Anterior cingulate cortex (tissue), 58 donors: Measurements from ENCODE around the gene ERGIC3.

Source experiments
- DNase-seq, 58 donors: peaks; one replicate each; lab custom pipeline; 2025; lab: John Stamatoyannopoulos, UW

ERGIC3 gene

DNA sequence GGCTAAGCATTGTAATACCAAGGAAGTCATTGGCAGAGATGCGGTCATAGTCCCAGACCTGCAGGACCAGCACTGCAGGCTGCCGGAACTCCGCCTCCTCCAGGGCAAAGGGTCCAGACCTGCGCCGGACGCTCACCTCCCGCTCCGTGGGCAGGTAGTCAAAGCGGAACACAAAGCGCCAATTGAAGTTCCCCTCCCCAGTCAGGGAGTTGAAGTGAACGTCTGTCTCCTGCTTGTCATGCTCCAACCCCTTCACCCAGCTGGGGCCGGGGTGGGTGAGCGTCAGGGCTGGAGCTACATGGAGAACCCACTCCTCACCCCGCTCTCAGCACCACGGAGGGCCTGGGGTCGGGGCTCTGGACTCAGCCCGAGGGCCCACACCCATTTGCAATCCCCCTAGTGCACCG is 18.2 kb downstream of the ERGIC3 start:
- no peak for DNase-seq

DNA sequence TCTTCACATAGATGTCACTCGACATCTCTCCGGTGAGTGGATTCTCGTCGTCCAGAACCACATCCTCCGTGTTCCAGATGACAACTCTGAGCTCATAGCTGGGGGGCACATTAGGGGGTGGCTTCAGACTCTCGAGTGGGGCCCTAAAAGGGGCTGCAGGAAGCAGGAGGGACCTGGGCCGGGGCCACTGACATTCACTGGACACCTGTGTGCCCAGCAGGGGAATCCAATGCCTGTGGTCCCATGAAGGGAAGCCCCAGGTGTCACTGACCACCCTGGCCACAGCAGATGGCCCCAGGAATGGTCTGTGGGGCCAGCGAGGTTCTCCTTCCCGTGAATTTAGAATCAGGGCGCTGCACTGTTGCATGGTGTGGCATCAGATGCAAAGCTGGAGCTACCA is 18.7 kb downstream of the ERGIC3 start:
- no peak for DNase-seq

- peak in 18 of 58 donors; percentile 3 to 27 (median 12) for DNase-seq
These were observed 19.4 kb downstream of the ERGIC3 start for GRCh38 chr20:35561268-35561667.

GRCh38 chr20:35561671-35562070 is 19.8 kb downstream of the ERGIC3 start:
- DNase-seq, result no peak

DNA sequence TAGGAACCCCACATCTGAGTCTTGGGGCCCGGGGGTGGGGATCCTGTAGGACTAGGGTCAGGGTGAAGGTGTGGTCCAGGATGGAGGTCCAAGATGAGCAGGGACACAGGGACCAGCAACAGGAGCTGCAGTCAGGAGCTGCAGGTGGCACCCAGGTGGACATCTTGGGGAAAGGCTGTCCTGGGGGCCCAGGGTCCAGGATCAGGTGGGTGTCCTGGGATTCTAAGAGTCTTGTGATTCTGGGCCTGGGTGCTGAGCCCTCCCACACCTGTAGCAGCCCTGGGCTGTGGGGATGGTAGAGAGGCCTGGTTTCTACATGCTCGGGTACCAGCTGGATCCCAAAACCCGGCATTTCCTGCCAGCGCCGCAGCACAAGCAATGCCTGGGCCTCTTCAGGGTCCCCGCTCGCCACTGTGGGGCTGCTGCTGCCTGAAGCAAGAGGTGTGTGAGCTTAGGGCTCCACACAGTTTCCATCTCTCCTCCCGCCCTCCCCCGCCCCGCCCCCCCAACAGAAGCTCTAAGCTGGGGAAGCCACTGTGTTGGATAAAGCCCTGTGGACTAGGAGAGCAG is 20.7 kb downstream of the ERGIC3 start:
- no peak for DNase-seq

GRCh38 chr20:35563834-35564233 is 22.0 kb downstream of the ERGIC3 start:
- DNase-seq, result no peak

DNA sequence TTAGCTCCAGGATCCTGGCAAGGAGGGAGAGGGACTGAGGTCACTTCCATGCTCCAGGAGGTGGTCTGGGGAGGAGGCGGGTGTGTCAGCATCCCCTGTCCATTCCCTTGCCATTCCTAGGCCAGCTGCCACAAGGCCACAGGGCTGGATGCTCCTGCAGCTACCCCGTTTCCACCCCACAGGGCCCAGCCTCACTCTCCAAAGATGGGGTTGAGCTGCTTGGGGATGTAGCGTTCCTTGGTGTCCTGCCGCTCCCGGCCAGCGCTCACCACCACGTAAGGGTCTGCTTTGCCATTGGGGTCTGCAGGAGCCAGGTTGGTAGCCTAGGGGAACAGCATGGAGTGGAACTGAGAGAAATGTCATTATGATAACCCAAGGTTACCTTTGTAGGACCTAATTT is 23.0 kb downstream of the ERGIC3 start:
- DNase-seq, result no peak

DNA sequence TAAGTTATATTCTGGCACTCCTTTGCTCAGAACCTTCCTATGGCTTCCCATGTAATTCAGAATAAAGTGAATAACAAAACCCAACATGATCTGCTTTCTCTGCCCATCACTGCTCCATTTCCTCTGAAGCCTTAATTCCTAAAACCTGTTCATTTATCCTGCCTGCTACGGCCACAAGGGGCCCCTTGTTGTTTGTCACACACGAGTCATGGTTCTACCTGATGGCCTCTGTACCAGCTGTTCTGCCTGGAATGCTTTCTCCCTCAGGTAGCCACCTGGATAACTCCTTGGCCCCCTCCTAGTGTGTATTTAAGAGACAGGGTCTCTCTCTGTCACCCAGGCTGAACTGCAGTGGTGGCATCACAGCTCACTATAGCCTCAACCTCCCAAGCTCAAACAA is 26.8 kb downstream of the ERGIC3 start:
- no peak for DNase-seq

- no peak for DNase-seq
These were observed 29.7 kb downstream of the ERGIC3 start for GRCh38 chr20:35571555-35571954.

- no peak for DNase-seq
These were observed 31.0 kb downstream of the ERGIC3 start for GRCh38 chr20:35572838-35573237.

DNA sequence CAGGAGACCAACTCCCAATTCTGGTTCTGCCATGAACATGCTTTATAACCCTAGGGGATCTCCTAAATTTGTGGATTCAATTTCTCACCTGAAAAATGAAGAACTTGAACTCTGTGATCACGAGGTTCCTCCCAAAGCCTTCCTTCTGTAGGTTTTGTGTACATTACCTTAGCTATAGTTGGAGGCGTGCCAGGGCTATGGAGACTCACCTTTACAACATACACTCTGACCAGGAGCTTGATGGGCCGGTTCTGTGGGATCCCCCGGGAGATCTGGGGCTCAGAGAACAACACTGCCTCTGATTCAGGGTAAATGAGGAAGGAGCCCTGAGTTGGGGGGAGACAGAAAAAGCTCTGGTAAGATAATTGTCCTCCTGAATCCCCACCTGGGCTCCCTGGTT is 34.1 kb downstream of the ERGIC3 start:
- DNase-seq, result no peak

GRCh38 chr20:35576816-35577215 is 34.9 kb downstream of the ERGIC3 start:
- DNase-seq, result no peak

- DNase-seq, result no peak
These were observed 36.6 kb downstream of the ERGIC3 start for GRCh38 chr20:35578469-35578868.

DNA sequence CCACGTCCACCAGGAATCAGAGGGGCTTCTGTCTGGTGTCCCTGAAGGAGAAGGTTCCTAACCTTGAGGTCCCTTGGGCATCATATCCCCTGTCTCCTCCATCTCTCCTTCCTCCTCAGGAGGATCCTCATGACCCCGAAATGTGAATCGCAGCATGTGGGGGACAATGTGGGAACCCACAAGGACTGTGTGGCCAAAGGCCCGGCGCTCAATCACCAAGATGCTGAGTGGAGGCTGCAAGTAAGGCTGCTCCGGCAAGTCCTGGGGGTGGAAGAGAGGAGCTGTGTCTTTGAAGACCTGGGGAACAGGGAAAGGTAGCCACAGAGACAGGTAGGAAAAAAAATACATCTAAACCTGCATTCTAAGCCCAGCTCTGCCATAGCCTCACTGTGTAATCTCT is 37.3 kb downstream of the ERGIC3 start:
- DNase-seq, result no peak

DNA sequence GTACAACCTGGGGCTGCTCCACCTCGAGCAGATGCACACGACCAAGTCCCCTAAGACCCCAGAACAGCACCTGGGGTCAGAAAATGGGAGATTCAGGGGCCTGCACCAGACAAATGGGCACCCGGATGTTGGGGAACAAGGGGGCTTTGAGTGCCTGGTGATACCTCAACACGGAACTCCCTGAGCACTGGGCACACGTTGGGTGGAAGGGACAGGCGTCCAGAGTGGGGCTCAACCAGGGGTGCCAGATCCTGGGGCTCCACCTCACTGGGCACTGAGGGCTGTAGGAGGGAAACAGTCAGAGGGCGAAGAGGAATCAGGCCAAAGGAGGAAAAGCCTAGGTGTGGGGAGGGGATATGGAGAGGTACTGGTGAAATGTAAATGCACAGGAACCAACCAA is 40.3 kb downstream of the ERGIC3 start:
- DNase-seq, result no peak

DNA sequence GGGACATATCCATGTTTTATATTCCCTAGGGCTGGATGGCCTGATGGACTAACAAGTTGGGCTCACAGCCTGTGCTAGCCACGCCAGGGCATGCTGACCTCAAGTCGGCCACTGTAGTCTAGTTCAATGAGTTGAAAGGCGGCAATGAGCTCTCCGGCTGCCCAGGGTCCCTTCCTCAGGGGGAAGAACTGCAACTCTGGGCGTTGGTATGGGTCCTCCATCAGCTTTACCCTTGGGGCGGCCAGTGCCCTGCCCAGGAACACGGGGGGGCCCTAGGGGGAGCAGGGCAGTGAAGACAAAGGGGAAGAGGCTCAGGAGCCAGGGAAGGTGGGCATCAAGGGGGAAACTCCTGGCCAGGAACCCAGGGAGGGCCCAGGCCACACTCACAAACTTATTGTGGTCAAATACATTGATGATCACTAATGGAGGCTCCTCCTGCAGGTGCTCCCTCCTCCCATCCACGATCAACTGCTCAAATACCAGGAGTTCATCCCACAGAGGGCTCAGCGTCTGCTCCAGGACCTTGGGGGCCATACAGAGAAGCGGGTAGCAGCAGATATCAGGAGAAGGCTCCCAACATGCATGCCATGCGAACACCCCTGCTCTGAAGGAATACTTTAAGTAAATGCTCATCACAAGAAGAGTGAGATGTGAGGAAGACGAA is 41.0 kb downstream of the ERGIC3 start:
- no peak for DNase-seq

DNA sequence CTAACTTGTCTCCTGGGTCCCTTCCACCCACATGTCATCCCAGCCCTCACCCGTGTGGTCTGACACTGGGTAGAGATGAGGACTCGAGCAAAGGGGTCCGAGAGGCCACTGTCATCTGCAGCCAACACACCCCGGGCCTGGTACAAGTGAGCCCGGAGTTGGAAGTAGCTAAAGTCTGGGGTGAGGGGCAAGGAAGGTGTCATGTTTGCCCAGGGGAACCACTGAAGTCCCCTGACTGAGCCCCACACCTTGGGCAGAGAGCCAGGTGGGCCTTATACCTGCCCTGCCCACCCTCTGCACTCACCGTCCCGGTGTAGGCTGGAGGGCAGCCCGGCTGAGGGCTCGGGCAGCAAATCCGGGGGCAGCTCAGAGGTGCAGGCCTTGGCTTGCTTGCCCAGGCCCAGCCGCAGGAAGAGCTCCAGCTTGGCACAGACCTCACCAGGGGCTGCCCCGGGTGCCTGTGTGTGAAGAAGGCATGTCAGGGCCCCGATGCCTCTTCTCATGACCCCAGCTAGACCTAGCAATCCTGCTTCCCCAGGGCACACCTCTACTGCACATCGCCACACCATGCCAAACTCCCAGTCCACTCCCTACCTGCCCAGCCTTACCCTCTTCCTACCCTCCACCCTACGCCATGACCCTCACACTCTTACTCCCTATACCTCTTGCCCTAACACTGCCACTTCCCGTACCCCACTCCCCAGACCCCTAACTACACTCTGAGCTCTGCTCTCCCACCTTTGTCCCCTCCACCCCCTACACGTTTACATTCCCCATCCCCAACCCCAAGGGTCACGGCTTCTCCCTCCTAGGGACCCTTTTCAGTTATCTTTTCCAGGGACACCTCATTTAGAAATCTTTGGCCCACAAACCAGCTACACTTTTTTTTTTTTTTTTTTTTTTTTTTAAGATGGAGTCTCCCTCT is 42.0 kb downstream of the ERGIC3 start:
- no peak for DNase-seq

DNA sequence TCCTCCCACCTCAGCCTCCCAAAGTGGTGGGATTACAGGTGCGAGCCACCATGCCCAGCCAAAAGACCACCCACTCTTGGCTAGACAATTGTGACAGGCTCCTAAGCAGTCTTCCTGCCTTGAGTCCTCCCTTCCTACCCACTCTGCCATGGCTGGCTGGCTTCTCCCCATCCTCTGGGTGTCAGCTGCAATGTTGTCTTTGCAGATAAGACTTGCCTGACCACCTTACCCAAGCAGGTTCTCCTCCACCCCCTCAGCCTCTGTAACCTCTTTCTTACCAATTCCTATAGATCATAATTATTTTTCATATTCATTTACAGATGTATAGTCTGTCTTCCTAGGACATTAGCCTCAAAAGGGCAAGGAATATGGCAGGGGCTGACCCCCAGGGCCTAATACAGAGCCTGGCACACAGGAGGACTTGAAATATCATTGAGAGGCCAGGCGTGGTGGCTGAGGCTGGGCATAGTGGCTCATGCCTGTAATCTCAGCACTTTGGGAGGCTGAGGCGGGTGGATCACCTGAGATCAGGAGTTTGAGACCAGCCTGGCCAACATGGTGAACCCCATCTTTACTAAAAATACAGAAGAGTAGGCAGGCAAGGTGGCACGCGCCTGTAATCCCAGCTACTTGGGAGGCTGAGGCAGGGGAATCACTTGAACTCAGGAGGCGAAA is 45.0 kb downstream of the ERGIC3 start:
- no peak for DNase-seq

GRCh38 chr20:35587436-35587835 is 45.6 kb downstream of the ERGIC3 start:
- no peak for DNase-seq

DNA sequence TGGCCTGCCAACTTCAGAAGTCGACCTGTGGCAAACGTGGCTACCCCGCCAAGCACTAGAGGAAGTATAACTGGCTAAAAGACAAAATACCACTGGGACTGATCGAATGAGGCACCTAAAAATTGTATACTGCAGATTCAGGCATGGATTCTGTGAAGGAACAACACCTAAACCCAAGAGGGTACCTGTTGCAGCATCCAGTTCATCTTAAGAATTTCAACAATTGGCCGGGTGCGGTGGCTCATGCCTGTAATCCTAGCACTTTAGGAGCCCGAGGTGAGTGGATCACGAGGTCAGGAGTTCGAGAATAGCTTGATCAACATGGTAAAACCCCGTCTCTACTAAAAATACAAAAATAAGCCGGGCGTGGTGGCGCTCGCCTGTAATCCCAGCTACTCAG is 46.5 kb downstream of the ERGIC3 start:
- no peak for DNase-seq
